ENCODE results near the gene COL4A2. TPM values are rescaled to one million over a fixed set of nuclear protein-coding genes. Genes with fewer than 3 reads are reported as not detected.

The COL4A2 gene
- total RNA-seq, 1 experiment from 2014 or later, result 74.5 TPM

GRCh38 chr13:110258876-110259631 is 48.0 kb upstream of the COL4A2 start:
- CTCF ChIA-PET, result no interaction called here
- intact Hi-C loops (cut with micrococcal nuclease), result no loop called here

GRCh38 chr13:110259651-110260050 is 47.4 kb upstream of the COL4A2 start:
- Histone ChIP-seq H3K79me2 (ENCODE audit: low read length) (no peaks in the 10 kb centered on the region), H2AFZ (ENCODE audit: low read length) (no peak overlapping the region), H3K36me3 (ENCODE audit: low read depth, low read length) (no peaks in the 10 kb centered on the region), H3K27ac (ENCODE audit: low read length) (0 out of 2 replicates have a peak overlapping the region, but pooled peaks have one; percentile 19), H3K4me3 (ENCODE audit: low read length) (peak overlapping the region; percentile 12; the same call in 1 of the 2 replicates), H3K9me2 (replicated peaks; ENCODE audit: low read length) (no peaks in the 10 kb centered on the region), H3K4me2 (ENCODE audit: low read length) (peak overlapping the region; percentile 56), H4K20me1 (ENCODE audit: low read length) (no peaks in the 10 kb centered on the region), H3K27me3 (ENCODE audit: low read length) (no peaks in the 10 kb centered on the region), H3K9ac (ENCODE audit: low read length) (no peak overlapping the region), H3F3A (ENCODE audit: low read length, unreplicated experiment) (no peaks in the 10 kb centered on the region), H3K9me3 (ENCODE audit: low read length) (no peaks in the 10 kb centered on the region), H3K4me1 (ENCODE audit: insufficient read depth, low read length) (peaks cover 10% of the 10 kb centered on the region)
- TF ChIP-seq EZH2phosphoT487 (IDR thresholded peaks at IDR 0.05; ENCODE audit: borderline replicate concordance, low read length), result no peak
- no peak for TF ChIP-seq EZH2 (IDR thresholded peaks at IDR 0.05; ENCODE audit: low read length, unreplicated experiment)
- TF ChIP-seq CTCF (conservative IDR thresholded peaks at IDR 0.05; ENCODE audit: low read depth, low read length), result no peak
- intact Hi-C loops (cut with micrococcal nuclease), result no loop called here
- ChIA-PET POLR2A (ENCODE audit: unreplicated experiment) (no interaction called here), CTCF (no interaction called here)
- no peak for DNase-seq
- BruUV-seq (replicated peaks), result no TSS peak
- ATAC-seq, result no peak

More at GRCh38 chr13:110258876-110259631, 48.0 kb upstream of the COL4A2 start:
- peak overlapping the region; percentile 56 for H3K4me2 ChIP-seq (ENCODE audit: low read length)
- TF ChIP-seq EZH2phosphoT487 (IDR thresholded peaks at IDR 0.05; ENCODE audit: borderline replicate concordance, low read length), result no peak
- TF ChIP-seq CTCF (conservative IDR thresholded peaks at IDR 0.05; ENCODE audit: low read depth, low read length), result no peak
- TF ChIP-seq EZH2 (IDR thresholded peaks at IDR 0.05; ENCODE audit: low read length, unreplicated experiment), result no peak
- H3K27ac ChIP-seq (ENCODE audit: low read length), result 0 out of 2 replicates have a peak overlapping the region, but pooled peaks have one; percentile 19
- H3K36me3 ChIP-seq (ENCODE audit: low read depth, low read length), result no peaks in the 10 kb centered on the region
- peak overlapping the region; percentile 12; the same call in 1 of the 2 replicates for H3K4me3 ChIP-seq (ENCODE audit: low read length)
- H3K27me3 ChIP-seq (ENCODE audit: low read length), result no peaks in the 10 kb centered on the region
- BruUV-seq (replicated peaks), result no TSS peak
- H3K9ac ChIP-seq (ENCODE audit: low read length), result no peak overlapping the region
- H2AFZ ChIP-seq (ENCODE audit: low read length), result no peak overlapping the region
- H4K20me1 ChIP-seq (ENCODE audit: low read length), result no peaks in the 10 kb centered on the region
- H3K9me3 ChIP-seq (ENCODE audit: low read length), result no peaks in the 10 kb centered on the region
- no peaks in the 10 kb centered on the region for H3F3A ChIP-seq (ENCODE audit: low read length, unreplicated experiment)
- H3K9me2 ChIP-seq (replicated peaks; ENCODE audit: low read length), result no peaks in the 10 kb centered on the region
- H3K4me1 ChIP-seq (ENCODE audit: insufficient read depth, low read length), result peaks cover 10% of the 10 kb centered on the region
- DNase-seq, result peak; percentile 4
- ATAC-seq, result no peak; the same call in none of the 2 replicates
- POLR2A ChIA-PET (ENCODE audit: unreplicated experiment), result interaction anchor here (0.7 kb wide), 1 partner anchor 53 kb away, joined by 3 read pairs; no protein-coding TSS in a partner anchor
- H3K79me2 ChIP-seq (ENCODE audit: low read length), result no peaks in the 10 kb centered on the region
